Islet precursor cell (in vitro differentiated cells): ENCODE measurements around the gene CEP350.
"Not testable (repeated sequence)": the region's sequence is repeated elsewhere in the genome, so short reads cannot be mapped to it uniquely, and the experiment has no call there.

Experiments used
- DNase-seq: peaks from one replicate; pipeline ENCODE4 v3.0.0-alpha.2; 2018

The CEP350 gene

GRCh38 chr1:180133688-180134087, 179.1 kb downstream of the CEP350 start:
- not testable (repeated sequence) for DNase-seq

- peak; percentile 43 for DNase-seq
These were observed 180.9 kb downstream of the CEP350 start for GRCh38 chr1:180135535-180135934.

- peak; percentile 12 for DNase-seq
These were observed 181.8 kb downstream of the CEP350 start for GRCh38 chr1:180136331-180136967.

- DNase-seq, result no peak
These were observed 182.4 kb downstream of the CEP350 start for GRCh38 chr1:180136968-180137356.

GRCh38 chr1:180137776-180138175, 183.2 kb downstream of the CEP350 start:
- DNase-seq, result no peak

GRCh38 chr1:180141381-180141934, 186.8 kb downstream of the CEP350 start:
- DNase-seq, result peak; percentile 47

GRCh38 chr1:180143359-180143758, 188.7 kb downstream of the CEP350 start:
- peak; percentile 11 for DNase-seq

GRCh38 chr1:180144659-180145357, 190.2 kb downstream of the CEP350 start:
- DNase-seq, result peak; percentile 22

GRCh38 chr1:180145446-180145845, 190.8 kb downstream of the CEP350 start:
- DNase-seq, result no peak

- DNase-seq, result peak; percentile 49
These were observed 196.4 kb downstream of the CEP350 start for GRCh38 chr1:180150982-180151381.

GRCh38 chr1:180151508-180151907, 196.9 kb downstream of the CEP350 start:
- DNase-seq, result no peak

- DNase-seq, result no peak
These were observed 198.0 kb downstream of the CEP350 start for GRCh38 chr1:180152588-180152987.

GRCh38 chr1:180153032-180153431, 198.4 kb downstream of the CEP350 start:
- DNase-seq, result peak; percentile 35

- no peak for DNase-seq
These were observed 199.4 kb downstream of the CEP350 start for GRCh38 chr1:180154003-180154324.

GRCh38 chr1:180154325-180155181, 199.9 kb downstream of the CEP350 start, which contains the start of gene QSOX1:
TSS of gene QSOX1 (plus strand) at chr1:180154869. CDS start at chr1:180154908, 39 bp downstream.
- peak; percentile 95 for DNase-seq

GRCh38 chr1:180155182-180155682, 200.6 kb downstream of the CEP350 start:
- peak; percentile 65 for DNase-seq

GRCh38 chr1:180156201-180156600, 201.6 kb downstream of the CEP350 start:
- peak; percentile 7 for DNase-seq

GRCh38 chr1:180156631-180157091, 202.1 kb downstream of the CEP350 start:
- no peak for DNase-seq

- DNase-seq, result peak; percentile 56
These were observed 202.5 kb downstream of the CEP350 start for GRCh38 chr1:180157108-180157507.

- DNase-seq, result peak; percentile 13
These were observed 203.0 kb downstream of the CEP350 start for GRCh38 chr1:180157576-180158057.

GRCh38 chr1:180158149-180159147, 203.8 kb downstream of the CEP350 start:
- peak; percentile 48 for DNase-seq
